GM18519 (cell line): ENCODE results near the gene ARHGDIB.

Experiments
- ATAC-seq: cut with Tn5 transposase; IDR thresholded peaks from one replicate; pipeline ENCODE4 v1.9.1; 2021; ENCODE audit warnings: mild to moderate bottlenecking, moderate library complexity; ENCODE audit not compliant: unreplicated experiment, low FRiP score

The ARHGDIB gene

GRCh38 chr12:14904854-14905253 lies 56.5 kb downstream of the ARHGDIB start:
- ATAC-seq: no peak

- ATAC-seq: no peak
Measured at GRCh38 chr12:14903386-14904098, 57.9 kb downstream of the ARHGDIB start.

GRCh38 chr12:14902465-14902864 lies 58.9 kb downstream of the ARHGDIB start:
- ATAC-seq: no peak

- ATAC-seq: no peak
Measured at GRCh38 chr12:14901228-14901562, 60.2 kb downstream of the ARHGDIB start.

GRCh38 chr12:14900521-14901227 lies 60.7 kb downstream of the ARHGDIB start:
- no peak for ATAC-seq

- ATAC-seq: no peak
Measured at GRCh38 chr12:14896521-14897169, 64.8 kb downstream of the ARHGDIB start.

- ATAC-seq: no peak
Measured at GRCh38 chr12:14893506-14894250, 67.7 kb downstream of the ARHGDIB start.

- no peak for ATAC-seq
Measured at GRCh38 chr12:14892726-14893505, 68.5 kb downstream of the ARHGDIB start.
